Small intestine (tissue), 7 donors: ENCODE data around the gene SF3B5. TPM values are rescaled to one million over a fixed set of nuclear protein-coding genes. Genes with fewer than 3 reads are reported as not detected.
"Not testable (repeated sequence)": the region's sequence is repeated elsewhere in the genome, so short reads cannot be mapped to it uniquely, and the experiment has no call there.

Experiments
- DNase-seq, 2 donors: peaks; one replicate each; pipeline versions ENCODE4 v3.0.0 to v3.0.0-alpha.2; 2013
- FAIRE-seq: peaks from 2 replicates; lab custom pipeline; 2012; peaks lifted over from hg19 to GRCh38; lab: Jason Lieb, UNC
- H3K27ac ChIP-seq, 3 donors: one replicate each; pipeline ENCODE4 v1.5.1; 2013; ENCODE audit warnings: low read length in 2 of 3, mild to moderate bottlenecking in 2 of 3, control low read depth in 1 of 3, inconsistent platforms in 1 of 3, low read depth in 1 of 3, moderate library complexity in 1 of 3
- H3K27me3 ChIP-seq, 3 donors: one replicate each; pipeline ENCODE4 v1.6.1; 2013; ENCODE audit warnings: low read length in 3 of 3, inconsistent platforms in 1 of 3; ENCODE audit not compliant: control insufficient read depth in 3 of 3, insufficient read depth in 3 of 3
- H3K36me3 ChIP-seq, 3 donors: one replicate each; pipeline ENCODE4 v1.6.1; 2013; ENCODE audit warnings: low read length in 3 of 3, inconsistent platforms in 1 of 3, low read depth in 1 of 3, mild to moderate bottlenecking in 1 of 3, moderate library complexity in 1 of 3; ENCODE audit not compliant: control insufficient read depth in 3 of 3, insufficient read depth in 2 of 3
- H3K4me1 ChIP-seq, 3 donors: one replicate each; pipeline ENCODE4 v1.6.1; 2013; ENCODE audit warnings: low read length in 2 of 3, inconsistent platforms in 1 of 3, low read depth in 1 of 3, mild to moderate bottlenecking in 1 of 3, moderate library complexity in 1 of 3; ENCODE audit not compliant: control insufficient read depth in 3 of 3, insufficient read depth in 2 of 3
- H3K4me3 ChIP-seq, 3 donors: one replicate each; pipeline ENCODE4 v1.5.1; 2013; ENCODE audit warnings: low read length in 3 of 3, control low read depth in 1 of 3, inconsistent platforms in 1 of 3, low read depth in 1 of 3, mild to moderate bottlenecking in 1 of 3, moderate library complexity in 1 of 3
- H3K9me3 ChIP-seq, 2 donors: one replicate each; pipeline ENCODE4 v1.6.1; 2013; ENCODE audit warnings: low read depth in 1 of 2, low read length in 1 of 2; ENCODE audit not compliant: control insufficient read depth in 2 of 2, insufficient read depth in 1 of 2
- WGBS, 3 donors: extraction: QIAGEN DNeasy Blood & Tissue Kit; methylation state at CpG; one replicate each; pipeline ENCODE4 v1.1.7; 2013; 5-methylcytosine and 5-hydroxymethylcytosine counted together
- polyA plus RNA-seq, 4 donors: library from polyadenylated mRNA; stranded (reverse) in 3 of 4; unstranded in 1 of 4; fragments of 200-250 nt in 3 of 4; fragments of 120-200 nt in 1 of 4; gene quantifications; one replicate each; pipeline versions ENCODE4 v1.2.1 to v1.2.3, GENCODE V29; 2013
- donor health status: healthy with polysubstance abuse.
- donor health status: control.
- donor health status: control.
- donor health status: Bipolar disorder and iron deficiency.
- donor health status: healthy.

The SF3B5 gene
- polyA plus RNA-seq, 4 donors: 135 to 363 (median 246) TPM

- Histone ChIP-seq H3K4me3 (no peak overlapping the region), H3K4me1 (no peaks in the 10 kb centered on the region), H3K9me3 (no peaks in the 10 kb centered on the region), H3K36me3 (peaks cover 0 to 6% (median 0%) of the 10 kb centered on the region in 3 donors), H3K27ac (no peak overlapping the region), H3K27me3 (no peaks in the 10 kb centered on the region)
- FAIRE-seq: no peak
- no peak for DNase-seq
- 77 to 91% (median 82%) methylated on average over 1 of the region's 1 CpG for WGBS, 3 donors
Measured at GRCh38 chr6:144083172-144083571, 12.2 kb downstream of the SF3B5 start.

GRCh38 chr6:144082412-144082811 is 13.0 kb downstream of the SF3B5 start:
- H3K9me3 ChIP-seq, H3K36me3 ChIP-seq, H3K4me3 ChIP-seq, H3K27me3 ChIP-seq, DNase-seq, H3K4me1 ChIP-seq, FAIRE-seq, H3K27ac ChIP-seq: not testable (repeated sequence)
- WGBS, 3 donors: 0 to 97% (median 92%) methylated on average over 1 to 3 of the region's 3 CpGs

GRCh38 chr6:144077871-144078270 is 17.5 kb downstream of the SF3B5 start:
- Histone ChIP-seq H3K4me1 (no peaks in the 10 kb centered on the region), H3K4me3 (no peak overlapping the region), H3K36me3 (no peaks in the 10 kb centered on the region), H3K27me3 (no peaks in the 10 kb centered on the region), H3K27ac (no peak overlapping the region), H3K9me3 (no peaks in the 10 kb centered on the region)
- DNase-seq (no peak), FAIRE-seq (no peak)
- WGBS, 3 donors: 79 to 87% (median 85%) methylated on average over 2 of the region's 2 CpGs

- 87 to 98% (median 92%) methylated on average over 1 of the region's 1 CpG for WGBS, 3 donors
- Histone ChIP-seq H3K27ac (no peak overlapping the region), H3K27me3 (no peaks in the 10 kb centered on the region), H3K4me3 (no peak overlapping the region), H3K4me1 (no peaks in the 10 kb centered on the region), H3K36me3 (no peaks in the 10 kb centered on the region), H3K9me3 (no peaks in the 10 kb centered on the region)
- no peak for FAIRE-seq
- no peak for DNase-seq
Measured at GRCh38 chr6:144075875-144076274, 19.5 kb downstream of the SF3B5 start.

GRCh38 chr6:144075187-144075586 is 20.2 kb downstream of the SF3B5 start:
- Histone ChIP-seq H3K4me3 (no peak overlapping the region), H3K27me3 (no peaks in the 10 kb centered on the region), H3K4me1 (no peaks in the 10 kb centered on the region), H3K9me3 (no peaks in the 10 kb centered on the region), H3K36me3 (no peaks in the 10 kb centered on the region), H3K27ac (no peak overlapping the region)
- DNase-seq (no peak), FAIRE-seq (no peak)
- WGBS, 3 donors: 78 to 80% (median 80%) methylated on average over 3 of the region's 3 CpGs

GRCh38 chr6:144073024-144073423 is 22.3 kb downstream of the SF3B5 start:
- Histone ChIP-seq H3K4me1 (no peaks in the 10 kb centered on the region), H3K9me3 (no peaks in the 10 kb centered on the region), H3K4me3 (no peak overlapping the region), H3K27me3 (no peaks in the 10 kb centered on the region), H3K36me3 (no peaks in the 10 kb centered on the region), H3K27ac (no peak overlapping the region)
- DNase-seq (no peak), FAIRE-seq (no peak)
- 57 to 91% (median 82%) methylated on average over 3 of the region's 3 CpGs for WGBS, 3 donors

DNA sequence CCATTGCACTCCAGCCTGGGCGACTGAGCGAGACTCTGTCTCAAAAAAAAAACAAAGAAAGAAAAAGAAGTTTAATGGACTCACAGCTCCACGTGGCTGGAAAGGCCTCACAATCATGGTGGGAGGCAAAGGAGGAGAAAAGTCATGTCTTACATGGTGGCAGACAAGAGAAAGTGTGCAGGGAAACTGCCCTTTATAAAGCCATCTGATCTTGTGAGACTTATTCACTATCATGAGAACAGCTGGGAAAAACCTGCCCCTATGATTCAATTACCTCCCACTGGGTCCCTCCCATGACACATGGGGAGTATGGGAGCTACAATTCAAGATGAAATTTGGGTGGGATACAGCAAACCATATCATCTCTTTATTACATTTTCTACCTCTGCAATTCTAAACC is 25.9 kb downstream of the SF3B5 start:
- H3K4me3 ChIP-seq: no peak overlapping the region
- H3K4me1 ChIP-seq: peaks cover 0 to 3% (median 0%) of the 10 kb centered on the region in 3 donors
- FAIRE-seq: no peak
- H3K9me3 ChIP-seq: no peaks in the 10 kb centered on the region
- DNase-seq: no peak
- H3K27ac ChIP-seq: no peak overlapping the region
- no peaks in the 10 kb centered on the region for H3K36me3 ChIP-seq
- 80 to 90% (median 82%) methylated on average over 3 of the region's 3 CpGs for WGBS, 3 donors
- H3K27me3 ChIP-seq: peaks cover 0 to 11% (median 0%) of the 10 kb centered on the region in 3 donors

GRCh38 chr6:144068794-144069193 is 26.6 kb downstream of the SF3B5 start:
- H3K4me3 ChIP-seq: no peak overlapping the region
- no peak for FAIRE-seq
- 85 to 90% (median 85%) methylated on average over 3 of the region's 3 CpGs for whole genome bisulfite sequencing, 3 donors
- no peaks in the 10 kb centered on the region for H3K9me3 ChIP-seq
- no peak overlapping the region for H3K27ac ChIP-seq
- peaks cover 0 to 3% (median 0%) of the 10 kb centered on the region in 3 donors for H3K4me1 ChIP-seq
- H3K36me3 ChIP-seq: no peaks in the 10 kb centered on the region
- H3K27me3 ChIP-seq: peaks cover 0 to 13% (median 0%) of the 10 kb centered on the region in 3 donors
- DNase-seq: no peak
